Measurements from ENCODE around the gene FRMD4A.
"Not testable (repeated sequence)": the region's sequence is repeated elsewhere in the genome, so short reads cannot be mapped to it uniquely, and the experiment has no call there.

FRMD4A gene

DNA sequence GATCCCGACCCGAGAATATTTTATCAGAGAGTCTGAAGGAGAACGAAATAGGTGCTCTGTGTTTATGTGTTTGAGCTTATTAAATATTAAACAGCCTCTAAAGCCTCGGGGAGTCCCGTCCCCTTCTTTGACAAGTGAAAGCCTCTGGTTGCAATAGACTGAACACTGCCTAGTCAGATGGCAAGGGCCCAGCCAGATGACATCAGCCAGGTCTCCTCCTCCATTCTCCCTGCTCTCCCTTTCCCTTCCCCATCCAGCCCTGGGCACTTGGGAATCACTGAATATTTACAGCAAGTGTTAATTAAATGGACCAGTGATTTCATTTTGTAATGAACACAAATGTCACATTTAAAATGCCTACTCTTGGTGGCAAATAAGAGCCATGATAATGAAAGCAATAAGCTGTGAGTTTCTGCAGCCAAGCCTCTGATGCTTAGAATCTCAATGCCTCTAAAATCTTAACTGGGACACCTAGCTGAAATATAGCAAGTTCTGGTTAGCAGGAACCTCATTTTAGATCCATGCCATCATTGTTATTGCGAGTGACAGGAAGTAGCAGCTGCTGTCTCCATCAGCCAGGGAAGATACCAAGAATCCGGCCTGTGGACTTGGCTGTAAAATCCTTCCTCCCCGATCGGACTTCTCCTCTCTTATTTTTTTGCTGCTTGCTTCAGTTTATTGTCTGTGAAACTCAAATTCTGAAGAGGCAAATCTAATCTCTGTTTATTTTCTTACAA, 541.8 kb downstream of the FRMD4A start:
- DNase-seq (ENCODE audit: low read depth in 2 of 2) = no peak

DNA sequence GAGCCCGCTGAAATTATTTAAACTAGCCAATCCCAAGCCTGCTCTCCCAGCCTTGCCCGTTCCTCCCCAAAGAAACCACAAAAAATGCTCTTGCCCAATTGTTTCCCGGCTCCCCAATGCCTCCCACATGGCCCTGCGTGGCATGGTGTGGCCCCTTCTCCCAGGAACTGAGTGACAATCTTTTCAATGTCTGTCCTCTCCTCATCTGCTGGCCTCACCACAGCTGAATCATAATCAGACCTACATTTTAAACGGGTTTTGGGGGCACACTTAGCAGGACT, 542.5 kb downstream of the FRMD4A start:
- no peak for DNase-seq (ENCODE audit: low read depth in 2 of 2)

DNA sequence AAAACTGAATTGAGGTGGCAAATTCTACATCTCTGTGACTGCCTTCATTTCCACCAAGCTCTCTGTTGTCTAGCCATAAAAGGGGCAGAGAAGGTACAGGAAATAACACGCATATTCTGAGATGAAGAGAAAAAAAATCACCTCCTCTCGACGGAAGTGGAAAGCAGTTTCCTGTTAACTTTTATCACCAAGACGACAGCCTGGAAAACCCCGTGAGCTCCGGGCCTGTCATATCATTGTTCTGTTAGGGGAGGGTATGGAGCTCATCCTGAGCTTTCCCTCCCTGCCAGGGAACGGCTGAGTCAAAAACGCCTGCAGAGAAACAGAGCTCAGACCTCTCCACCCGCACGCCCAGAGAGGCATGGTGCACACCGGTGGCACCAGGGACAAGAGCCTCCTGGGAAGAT, 543.7 kb downstream of the FRMD4A start:
- DNase-seq (ENCODE audit: low read depth in 2 of 2) = peak; percentile 28 to 50

DNA sequence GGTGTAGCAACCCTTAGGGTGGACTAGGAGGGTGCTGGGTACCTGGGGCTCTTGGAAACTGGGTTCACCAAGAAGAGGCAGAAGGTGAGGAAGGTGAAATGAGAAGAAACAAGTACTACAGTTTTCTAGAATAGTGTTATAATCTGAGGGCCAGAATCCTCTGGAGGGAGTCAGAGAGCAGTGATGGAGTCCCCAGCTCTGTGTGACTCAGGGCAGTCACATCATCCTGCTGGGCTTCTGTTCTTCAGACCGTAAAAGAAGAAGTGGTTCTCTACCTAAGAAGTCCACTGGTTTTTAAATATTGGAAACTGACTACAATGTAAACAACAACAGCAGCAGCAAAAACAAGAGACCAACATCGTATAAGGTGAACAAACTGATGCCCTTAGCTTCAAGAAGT, 546.7 kb downstream of the FRMD4A start:
- DNase-seq (ENCODE audit: low read depth in 2 of 2) = no peak

DNA sequence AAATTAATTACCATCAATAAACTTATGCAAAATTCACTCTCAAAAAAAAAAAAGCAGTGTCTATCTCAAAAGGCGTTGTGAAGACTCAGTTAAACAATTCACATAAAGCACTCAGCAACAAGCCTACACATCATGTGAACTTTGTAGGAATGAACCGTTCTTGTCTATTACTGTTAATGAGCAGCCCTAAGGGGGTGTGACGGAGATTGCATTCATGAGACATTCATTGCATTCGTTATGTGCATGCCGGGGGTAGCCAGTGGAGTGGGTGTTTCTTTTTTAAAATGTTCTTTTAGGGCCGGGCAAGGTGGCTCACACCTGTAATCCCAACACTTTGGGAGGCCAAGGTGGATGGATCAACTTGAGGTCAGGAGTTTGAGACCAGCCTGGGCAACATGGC, 551.0 kb downstream of the FRMD4A start:
- DNase-seq (ENCODE audit: low read depth in 2 of 2) = no peak

DNA sequence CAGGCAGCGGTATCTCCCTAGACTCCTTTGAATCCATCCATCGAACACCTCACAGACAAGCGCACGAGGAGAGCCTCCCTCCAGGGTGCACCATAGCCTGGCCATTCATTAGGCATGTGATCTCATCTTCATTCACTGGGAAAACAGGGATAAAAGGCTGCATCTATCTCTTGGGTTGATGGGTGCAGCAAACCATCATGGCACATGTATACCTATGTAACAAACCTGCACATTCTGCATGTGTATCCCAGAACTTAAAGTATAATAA, 552.1 kb downstream of the FRMD4A start:
- DNase-seq (ENCODE audit: low read depth in 2 of 2) = not testable (repeated sequence)

DNA sequence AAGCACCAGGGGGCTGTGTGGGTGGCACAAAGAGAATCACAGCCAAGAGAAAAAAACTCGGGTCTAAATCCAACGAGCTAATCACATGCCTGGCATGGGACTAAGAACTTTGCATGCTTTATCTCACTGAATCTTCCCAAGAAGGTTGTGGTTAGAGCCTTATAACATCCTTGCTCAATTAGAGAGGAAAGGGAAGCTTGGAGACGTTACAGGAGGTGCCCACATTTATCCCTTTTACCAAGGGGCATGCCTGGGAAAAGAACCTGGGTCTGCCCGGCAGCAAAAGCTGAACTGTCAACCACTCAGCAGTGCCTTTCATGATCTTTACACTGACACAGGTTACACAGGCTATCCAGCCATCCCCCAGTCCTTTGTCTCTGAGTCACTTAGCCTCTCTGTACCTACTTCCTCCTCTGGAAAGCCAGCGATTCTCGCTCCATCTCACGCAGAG, 553.8 kb downstream of the FRMD4A start:
- DNase-seq (ENCODE audit: low read depth in 2 of 2) = no peak

DNA sequence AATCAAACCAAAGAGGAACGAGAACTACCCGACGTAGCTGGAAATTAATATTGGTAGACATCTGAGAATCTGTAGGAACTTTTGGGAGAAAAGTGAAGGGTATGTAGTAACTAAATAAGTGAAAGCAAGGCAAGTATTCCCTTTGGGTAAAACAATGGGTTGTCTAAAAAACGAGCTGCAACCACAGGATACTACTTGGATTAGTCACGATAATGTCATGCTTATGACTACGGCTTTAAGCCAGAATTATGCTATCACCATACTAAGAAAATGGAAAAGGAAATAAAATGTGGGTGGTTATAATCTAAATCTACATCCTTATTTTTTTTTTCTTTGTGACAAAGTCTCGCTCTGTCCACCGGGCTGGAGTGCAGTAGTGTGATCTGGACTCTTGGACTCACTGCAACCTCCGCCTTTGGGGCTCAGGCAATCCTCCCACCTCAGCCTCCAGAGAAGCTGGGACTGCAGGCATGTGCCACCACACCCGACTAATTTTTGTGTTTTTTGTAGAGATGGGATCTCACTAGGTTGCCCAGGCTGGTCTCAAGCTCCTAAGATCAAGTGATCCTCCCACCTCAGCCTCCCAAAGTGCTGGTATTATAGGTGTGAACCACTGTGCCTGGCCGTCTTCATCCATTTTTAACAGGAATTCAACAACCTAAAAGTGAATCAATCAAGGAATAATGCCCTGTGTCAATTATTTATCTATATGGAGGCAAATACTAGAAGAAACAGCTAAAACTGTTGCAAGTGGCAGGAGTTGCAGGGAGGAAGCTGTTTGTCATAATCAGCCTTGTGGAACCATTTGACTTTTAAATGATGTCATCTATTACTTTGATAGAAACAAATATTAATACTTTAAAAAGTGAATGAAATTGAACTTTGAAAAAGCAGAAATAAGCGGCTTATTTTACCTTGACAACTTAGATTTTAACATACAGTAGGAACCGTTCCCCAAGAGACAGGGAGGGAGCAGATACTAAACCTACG, 554.6 kb downstream of the FRMD4A start:
- DNase-seq (ENCODE audit: low read depth in 2 of 2) = no peak

DNA sequence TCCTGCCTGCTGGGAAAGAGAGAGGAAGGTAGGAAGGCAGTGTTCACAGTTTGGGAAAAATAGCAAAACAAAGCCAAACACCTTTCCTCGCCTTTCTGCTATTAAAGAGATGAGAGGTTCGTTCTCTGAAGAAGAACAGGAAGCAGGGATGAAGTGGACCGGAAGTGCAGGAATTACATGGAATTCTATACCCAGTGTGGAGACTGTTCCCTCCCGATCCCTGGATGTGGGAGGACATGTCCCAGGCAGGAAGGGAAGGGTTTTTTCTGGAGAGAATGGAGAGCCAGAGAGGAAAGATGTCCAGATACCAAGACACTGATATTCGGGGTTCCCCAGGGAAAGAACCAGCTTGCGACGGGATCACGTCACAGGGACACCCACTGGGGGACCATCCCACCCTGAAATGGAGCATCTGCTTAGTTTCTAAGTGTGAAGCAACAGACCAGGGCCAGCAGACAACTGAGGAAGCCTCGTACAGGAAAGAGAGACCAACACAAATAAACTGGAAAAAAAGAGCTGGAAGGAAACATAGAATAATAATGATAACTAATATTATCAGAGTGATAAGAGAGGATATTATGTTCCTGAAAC, 556.3 kb downstream of the FRMD4A start:
- no peak for DNase-seq (ENCODE audit: low read depth in 2 of 2)

DNA sequence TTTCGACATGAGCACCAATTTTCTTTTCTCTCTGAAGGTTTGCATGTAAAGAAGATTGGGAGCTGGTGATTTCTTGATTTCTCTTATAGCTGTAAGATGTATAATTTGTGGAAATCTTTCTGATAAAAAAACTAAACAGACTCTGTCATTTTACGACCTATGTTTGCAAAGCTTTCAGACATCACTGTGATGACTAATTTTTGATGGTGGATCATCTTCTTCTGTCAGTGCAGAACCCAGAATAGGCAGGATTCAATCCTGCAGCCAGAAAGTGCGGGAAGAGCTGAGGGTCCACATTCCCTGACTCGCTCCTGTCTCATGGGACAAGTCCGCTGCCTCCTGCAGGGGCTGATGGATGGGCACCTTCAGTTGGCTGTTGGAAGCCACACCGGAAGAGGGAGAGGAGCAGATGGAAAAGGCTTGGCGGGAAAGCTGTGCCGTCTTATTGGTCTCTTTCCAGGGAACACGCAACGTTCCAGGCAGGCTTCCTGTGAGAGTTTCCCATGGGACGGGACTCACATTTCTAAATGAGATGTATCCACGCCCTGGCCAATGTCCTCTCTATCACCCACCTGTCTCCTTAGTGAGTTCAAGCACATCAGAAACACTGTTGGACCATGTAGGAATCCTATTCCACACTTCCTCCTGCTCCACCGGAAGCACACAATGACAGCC, 557.1 kb downstream of the FRMD4A start:
- DNase-seq (ENCODE audit: low read depth in 2 of 2) = no peak

DNA sequence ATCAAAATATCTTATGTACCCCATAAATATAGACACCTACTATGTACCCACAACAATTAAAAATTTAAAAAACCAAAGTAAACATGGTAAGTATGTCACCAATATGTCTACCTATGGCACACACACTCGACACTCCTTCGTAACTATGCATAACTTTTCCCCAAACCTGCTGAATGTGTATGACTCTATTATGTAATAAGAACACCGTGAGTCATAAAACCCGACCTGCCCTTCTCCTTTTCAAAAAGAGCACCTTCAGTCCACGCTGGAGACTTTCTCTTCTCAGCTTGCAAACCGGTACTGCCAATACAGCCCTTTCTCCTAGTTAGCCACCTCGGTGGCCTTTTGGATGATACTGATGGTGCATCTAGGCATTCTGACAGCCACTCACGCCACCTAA, 557.7 kb downstream of the FRMD4A start:
- no peak for DNase-seq (ENCODE audit: low read depth in 2 of 2)

DNA sequence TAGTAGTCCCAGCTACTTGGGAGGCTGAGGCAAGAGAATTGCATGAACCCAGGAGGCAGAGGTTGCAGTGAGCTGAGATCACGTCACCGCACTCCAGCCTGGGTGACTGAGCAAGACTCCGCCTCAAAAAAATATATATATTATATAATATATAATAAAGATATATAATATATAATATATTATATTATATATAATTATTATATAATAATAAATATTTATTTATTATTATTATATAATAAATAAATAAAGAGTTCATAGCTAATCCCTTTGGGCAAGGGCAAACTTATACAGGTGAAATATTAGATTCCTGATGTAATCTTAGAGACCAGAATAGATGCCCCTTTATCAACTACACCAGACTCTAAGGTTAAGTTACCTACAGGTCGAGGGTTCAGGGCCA, 558.7 kb downstream of the FRMD4A start:
- no peak for DNase-seq (ENCODE audit: low read depth in 2 of 2)

DNA sequence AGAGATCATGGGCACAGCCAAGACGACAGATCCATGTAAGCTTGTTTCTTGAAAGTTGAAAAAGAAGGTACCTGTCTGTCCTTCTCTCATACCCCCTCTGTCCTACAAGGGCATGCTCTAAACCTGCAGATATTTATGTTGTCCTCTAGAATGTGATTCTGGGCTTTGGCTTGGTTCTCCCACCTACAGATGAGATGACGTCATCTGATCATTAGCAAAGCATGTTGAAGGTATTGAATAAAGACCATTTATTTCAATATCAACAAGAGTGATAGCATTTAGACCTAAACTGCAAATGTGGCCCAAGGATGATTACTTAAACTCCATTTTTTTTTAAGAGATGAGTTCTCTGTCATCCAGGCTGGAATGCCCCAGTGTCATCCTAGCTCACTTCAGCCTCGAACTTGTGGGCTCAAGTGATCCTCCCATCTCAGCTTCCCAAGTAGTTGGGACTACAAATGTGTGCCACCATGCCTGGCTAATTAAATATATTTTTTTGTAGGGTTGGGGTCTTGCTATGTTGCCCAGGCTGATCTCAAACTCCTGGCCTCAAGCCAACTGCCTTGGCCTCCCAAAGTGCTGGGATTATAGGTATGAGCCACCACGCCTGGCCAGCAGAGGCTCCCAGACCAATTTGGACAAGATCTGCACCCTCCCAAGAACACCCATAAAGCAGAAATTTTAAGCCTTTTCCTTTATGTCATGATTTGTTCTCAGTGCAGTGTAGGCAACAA, 559.8 kb downstream of the FRMD4A start:
- no peak for DNase-seq (ENCODE audit: low read depth in 2 of 2)

DNA sequence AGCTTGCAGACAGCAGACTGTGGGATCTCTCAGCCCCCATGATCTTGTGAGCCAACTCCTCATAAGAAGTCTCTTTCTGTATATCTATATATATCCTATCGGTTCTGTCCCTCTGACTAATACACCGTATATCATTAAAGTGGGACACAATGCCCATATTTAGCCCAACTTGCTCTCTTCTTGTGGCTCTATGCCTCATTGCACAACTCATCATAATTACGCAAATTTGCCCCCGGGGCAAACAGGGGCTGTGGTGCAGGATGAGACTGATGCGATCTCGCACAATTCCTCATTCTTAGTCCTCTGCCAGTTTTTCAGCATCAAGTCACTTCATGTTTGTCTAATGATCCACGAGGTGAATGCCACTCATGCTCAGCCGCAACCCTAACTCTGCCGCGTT, 560.8 kb downstream of the FRMD4A start:
- no peak for DNase-seq (ENCODE audit: low read depth in 2 of 2)

DNA sequence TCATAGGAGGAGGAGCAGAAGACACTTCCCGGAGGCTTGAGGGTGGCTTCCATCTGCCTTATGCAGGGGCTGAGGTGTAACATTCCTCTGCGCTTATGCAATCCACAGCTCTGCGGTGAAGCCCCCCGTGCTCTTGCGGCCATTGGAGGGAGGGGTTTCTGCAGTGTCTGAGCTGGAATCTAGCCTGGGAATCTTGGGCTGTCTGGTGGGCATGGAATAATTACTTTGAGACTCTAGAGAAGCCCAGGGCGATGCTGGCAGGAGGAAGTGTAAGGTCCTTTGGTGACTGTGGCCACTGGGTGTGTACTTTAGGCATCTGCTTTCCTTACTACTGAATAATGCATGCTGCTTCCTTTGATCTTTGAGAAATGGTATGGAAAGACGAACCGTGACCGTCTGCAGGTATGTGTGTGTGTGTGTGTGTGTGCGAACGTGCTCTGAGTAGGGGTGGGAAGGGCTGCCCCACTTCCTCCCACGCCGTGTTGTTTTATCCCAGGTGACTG, 563.0 kb downstream of the FRMD4A start:
- no peak for DNase-seq (ENCODE audit: low read depth in 2 of 2)

DNA sequence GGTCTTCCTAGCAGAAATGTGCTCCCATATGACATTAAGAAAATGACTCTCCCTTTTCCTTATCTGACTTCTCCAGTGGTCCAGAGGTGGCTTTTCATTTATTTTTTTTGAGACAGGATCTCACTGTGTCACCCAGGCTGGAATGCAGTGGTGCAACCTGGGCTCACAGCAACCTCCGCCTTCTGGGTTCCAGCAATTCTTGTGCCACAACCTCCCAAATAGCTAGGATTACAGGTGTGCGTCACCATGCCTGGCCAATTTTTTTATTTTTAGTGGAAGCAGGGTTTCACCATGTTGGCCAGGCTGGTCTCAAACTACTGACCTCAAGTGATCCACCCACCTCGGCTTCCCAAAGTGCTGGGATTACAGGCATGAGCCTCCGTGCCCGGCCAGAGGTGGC, 563.6 kb downstream of the FRMD4A start:
- DNase-seq (ENCODE audit: low read depth in 2 of 2) = not testable (repeated sequence)

DNA sequence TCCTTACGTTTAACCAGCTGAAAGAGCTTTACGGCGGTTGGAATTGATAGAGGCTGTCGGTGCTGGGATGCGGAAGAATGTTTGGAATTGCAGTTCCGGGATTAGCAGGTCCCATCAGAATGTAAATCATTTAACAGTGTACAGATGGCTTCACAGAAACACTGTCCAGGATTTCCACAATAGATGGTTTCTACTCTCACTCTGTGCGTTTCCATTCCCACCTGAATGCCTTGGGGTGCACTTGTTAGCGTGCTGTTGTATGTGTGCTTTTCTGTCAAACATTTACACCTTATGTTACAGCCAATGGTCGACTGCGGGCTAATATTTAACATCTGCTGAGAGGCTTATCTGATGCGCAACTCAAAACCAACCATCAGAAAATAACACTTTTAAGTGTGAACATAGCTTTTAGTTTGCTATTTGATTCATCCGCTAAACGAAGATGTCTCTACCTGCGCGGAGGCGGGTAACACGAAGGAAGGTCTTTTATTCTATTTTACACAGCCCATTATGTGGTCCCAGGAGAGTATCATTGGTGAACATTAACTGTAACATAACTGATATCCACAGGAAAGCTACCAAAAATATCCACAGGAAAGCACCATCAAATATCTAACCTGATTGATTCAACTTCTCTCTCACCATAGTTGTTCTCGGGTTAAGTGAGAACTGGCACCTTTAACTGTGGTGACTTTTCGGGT, 564.9 kb downstream of the FRMD4A start:
- no peak for DNase-seq (ENCODE audit: low read depth in 2 of 2)

DNA sequence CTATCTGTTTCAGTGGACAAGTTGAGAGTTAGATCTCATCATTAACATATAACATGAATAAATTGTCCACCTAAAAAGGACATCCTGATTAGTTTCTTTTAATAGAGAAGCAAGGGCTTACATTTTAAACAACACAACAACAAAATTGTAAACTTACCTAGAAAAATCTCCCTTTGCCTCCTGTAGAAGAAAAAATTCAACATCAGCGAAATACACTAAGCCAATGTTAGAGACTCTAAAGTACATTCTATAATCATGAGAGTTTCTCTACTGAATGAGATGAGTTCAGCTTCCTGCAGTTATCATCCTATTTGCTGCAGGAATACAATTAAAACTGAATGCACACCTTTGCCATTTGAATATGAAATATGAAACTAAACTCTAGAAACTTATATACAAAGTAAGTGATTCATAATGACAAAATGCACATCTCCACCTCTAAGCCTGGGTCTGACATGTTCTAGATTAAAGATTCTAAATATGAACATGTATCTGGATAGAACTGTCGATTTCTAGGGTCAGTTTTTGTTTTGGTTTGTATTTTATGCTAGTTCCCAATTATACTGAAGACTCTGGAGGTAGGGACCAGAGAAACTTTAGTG, 569.1 kb downstream of the FRMD4A start:
- DNase-seq (ENCODE audit: low read depth in 2 of 2) = no peak

DNA sequence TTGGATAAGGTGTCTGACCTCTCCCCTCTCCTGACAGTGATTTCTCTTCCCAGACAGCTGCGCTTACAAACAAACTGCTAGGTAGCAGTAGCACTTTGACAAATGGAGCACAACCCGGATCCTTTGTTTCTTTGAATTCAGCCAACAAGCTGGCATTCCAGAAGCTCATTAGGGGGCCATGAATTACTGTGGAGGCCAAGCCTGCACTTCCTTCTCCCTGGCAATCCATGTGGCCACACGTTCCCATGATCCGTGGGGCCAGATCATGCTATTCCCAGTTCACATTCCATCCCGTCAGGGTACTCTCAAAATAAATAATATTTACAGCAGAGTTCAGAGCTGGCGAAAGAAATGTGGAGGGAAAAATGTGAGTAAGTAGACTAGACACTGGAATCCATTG, 571.6 kb downstream of the FRMD4A start:
- DNase-seq (ENCODE audit: low read depth in 2 of 2) = no peak

DNA sequence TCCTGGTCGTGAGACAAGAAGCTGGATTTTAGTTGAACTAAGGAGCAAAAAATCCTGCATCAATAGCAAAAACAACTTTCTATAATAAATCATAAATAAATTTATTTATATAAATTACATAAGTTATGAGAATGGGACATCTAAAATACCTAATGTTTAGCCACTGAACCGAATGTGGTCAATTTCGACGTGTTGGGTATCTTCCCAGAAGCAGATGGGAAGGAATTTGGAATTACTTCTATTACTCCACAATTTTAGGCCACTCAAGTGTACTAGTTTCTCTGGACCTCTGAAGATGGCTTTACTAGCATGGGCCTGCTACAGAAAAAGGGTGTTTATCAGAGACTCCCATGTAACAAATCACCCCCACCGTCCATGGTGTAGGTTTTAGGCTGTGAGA, 572.0 kb downstream of the FRMD4A start:
- DNase-seq (ENCODE audit: low read depth in 2 of 2) = no peak

DNA sequence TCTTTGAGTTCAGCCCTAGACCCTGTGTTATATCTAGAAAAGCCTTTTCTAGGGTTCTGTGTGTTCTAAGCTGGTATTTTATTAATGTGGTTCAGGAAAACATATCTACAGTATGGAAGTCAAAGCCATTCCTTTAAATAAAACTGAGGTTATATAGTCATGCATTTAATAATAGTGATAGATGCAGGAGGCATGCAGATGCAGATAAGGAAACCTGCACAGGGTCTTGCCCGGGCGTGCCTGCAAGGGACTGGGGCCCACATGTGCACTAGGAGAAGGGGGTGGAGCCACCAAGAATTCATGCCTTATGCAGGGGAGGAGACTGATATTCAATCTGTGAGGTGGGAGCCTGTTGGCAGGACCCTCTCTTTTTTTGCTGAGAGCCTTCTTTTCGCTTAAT, 572.4 kb downstream of the FRMD4A start:
- no peak for DNase-seq (ENCODE audit: low read depth in 2 of 2)
